ENCODE data around the gene AIMP1.
A peak's percentile ranks its signal among the peaks of the same experiment; 100 is the strongest.

The AIMP1 gene

GRCh38 chr4:106315968-106316772, at the start of gene AIMP1, which contains the start of gene TBCK:
Gene AIMP1 (plus strand): TSS chr4:106316550. CDS start chr4:106325010, 8,460 bp downstream.
Gene TBCK (minus strand): TSS chr4:106316209. CDS start chr4:106308960, 7,249 bp downstream.
- DNase-seq (ENCODE audit: low read depth), result peak; percentile 83

GRCh38 chr4:106268786-106269185, 47.6 kb upstream of the AIMP1 start:
- no peak for DNase-seq (ENCODE audit: low read depth)

GRCh38 chr4:106269711-106270110, 46.6 kb upstream of the AIMP1 start:
- no peak for DNase-seq (ENCODE audit: low read depth)

GRCh38 chr4:106270736-106271135, 45.6 kb upstream of the AIMP1 start:
- DNase-seq (ENCODE audit: low read depth), result no peak

GRCh38 chr4:106273831-106274230, 42.5 kb upstream of the AIMP1 start:
- DNase-seq (ENCODE audit: low read depth), result peak; percentile 15

- no peak for DNase-seq (ENCODE audit: low read depth)
Observed at GRCh38 chr4:106277140-106277675, 39.1 kb upstream of the AIMP1 start.

DNA sequence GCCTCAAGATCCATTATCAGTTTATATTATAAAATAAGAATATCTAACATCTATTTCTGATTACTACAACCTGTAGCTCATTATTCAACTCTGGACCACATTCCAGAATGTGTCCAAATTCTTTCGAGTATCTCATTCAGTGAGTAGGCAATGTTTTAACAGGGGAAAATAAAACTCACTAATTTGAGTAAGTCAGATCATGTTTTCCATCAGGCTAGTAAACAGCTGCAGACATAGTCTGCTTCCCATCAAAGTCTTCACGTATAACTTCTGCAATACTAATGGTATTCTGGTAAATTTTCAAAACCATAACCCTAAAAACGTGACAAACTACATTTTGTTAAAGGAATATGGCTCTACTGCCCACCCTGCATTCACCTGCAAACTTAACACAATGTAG, 32.1 kb upstream of the AIMP1 start:
- DNase-seq (ENCODE audit: low read depth), result no peak

- no peak for DNase-seq (ENCODE audit: low read depth)
Observed at GRCh38 chr4:106286611-106287010, 29.7 kb upstream of the AIMP1 start.

DNA sequence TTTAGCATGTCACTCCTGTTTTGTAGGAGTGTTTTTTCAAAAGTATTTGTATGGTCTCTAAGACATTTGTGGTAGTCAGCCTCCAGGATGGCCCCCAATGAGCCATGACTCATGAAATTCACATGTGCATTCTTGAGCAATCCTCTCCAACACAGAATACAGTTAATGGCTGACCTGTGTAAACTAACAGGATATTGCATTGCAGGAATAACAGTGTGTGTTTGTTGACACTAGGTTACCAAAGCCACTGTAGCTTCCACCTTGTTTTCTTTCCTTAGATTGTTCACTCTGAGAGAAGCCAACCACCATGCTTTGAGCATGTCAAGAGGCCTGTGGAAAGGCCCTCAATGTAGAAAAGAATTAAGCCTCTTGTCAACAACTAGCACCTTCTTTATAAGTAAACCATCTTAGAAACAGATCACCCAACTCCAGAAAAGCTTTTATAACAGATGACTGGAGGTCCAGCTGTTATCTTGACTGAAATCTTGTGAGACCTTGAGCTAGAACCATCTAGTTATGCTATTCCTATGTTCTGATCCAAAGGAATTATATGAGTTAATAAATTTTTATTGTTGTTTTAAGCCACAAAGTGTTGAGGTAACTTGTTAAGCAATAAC, 28.9 kb upstream of the AIMP1 start:
- peak; percentile 76 for DNase-seq (ENCODE audit: low read depth)

GRCh38 chr4:106289737-106290136, 26.6 kb upstream of the AIMP1 start:
- no peak for DNase-seq (ENCODE audit: low read depth)

DNA sequence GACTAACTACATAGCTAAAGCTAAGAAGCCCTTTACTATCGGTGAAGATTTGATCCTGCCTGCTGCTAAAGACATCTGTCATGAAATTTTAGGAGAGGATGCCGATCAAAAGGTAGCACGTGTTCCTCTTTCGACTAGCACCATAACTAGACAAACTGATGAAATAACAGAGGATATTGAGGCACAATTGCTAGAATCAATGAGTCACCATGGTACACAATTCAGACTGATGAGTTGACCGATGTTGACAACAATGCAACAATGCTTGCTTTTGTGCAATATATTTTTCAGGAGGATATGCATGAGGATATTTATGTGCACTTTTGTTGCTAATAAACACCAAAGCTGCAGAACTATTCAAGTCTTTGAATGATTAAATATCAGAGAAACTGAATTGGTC, 24.7 kb upstream of the AIMP1 start:
- no peak for DNase-seq (ENCODE audit: low read depth)

- no peak for DNase-seq (ENCODE audit: low read depth)
Observed at GRCh38 chr4:106294062-106294461, 22.3 kb upstream of the AIMP1 start.

DNA sequence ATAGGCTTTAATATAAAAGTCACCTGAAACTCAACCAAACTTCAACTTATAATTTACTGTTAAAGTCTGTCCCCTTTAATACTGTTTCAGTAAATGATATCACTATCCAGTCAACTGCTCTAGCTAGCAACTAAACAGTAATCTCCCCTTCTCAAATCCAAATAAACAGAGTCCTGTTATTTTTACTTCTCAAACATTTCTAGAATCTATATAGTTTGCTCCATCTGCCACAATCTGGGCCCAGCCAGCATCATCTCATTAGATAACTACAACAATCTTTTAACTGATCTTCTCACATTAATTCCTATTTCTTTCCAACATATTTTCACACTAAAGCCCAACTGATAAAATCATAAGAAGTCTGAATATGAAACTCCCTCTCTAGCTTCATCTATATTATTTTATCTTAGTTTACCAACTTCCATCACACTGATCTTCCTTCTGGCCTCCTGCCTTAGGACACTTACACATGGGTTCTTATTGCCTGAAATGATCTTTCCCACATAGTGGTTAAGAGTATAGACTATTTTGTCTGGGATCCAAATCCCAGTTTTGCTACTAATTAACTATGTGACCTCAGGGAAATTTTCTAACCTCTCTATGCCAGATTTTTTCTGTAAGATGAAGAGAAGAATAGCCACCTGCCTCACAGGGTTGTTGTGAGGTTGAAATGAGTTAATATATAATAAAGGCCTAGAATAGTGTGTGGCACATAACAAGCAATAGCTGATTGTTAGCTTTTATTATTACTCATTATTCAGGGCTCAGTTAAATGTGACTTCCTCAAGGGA, 18.9 kb upstream of the AIMP1 start:
- no peak for DNase-seq (ENCODE audit: low read depth)

DNA sequence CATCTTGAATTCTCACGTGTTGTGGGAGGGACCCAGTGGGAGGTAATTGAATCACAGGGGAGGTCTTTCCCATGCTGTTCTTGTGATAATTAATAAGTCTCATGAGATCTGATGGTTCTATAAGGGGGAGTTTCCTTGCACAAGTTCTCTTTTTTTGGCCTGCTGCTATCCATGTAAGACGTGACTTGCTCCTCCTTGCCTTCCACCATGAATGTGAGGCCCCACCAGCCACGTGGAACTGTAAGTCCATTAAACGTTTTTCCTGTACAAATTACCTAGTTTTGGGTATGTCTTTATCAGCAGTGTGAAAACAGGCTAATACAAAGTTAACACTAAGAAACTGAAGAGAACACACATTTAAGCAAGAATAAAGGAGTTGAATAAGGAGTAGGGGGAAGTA, 16.4 kb upstream of the AIMP1 start:
- DNase-seq (ENCODE audit: low read depth), result no peak

- no peak for DNase-seq (ENCODE audit: low read depth)
Observed at GRCh38 chr4:106301393-106302061, 14.8 kb upstream of the AIMP1 start.

- no peak for DNase-seq (ENCODE audit: low read depth)
Observed at GRCh38 chr4:106302062-106302438, 14.3 kb upstream of the AIMP1 start.

GRCh38 chr4:106303548-106304281, 12.6 kb upstream of the AIMP1 start:
- DNase-seq (ENCODE audit: low read depth), result no peak

GRCh38 chr4:106304632-106305031, 11.7 kb upstream of the AIMP1 start:
- DNase-seq (ENCODE audit: low read depth), result no peak

DNA sequence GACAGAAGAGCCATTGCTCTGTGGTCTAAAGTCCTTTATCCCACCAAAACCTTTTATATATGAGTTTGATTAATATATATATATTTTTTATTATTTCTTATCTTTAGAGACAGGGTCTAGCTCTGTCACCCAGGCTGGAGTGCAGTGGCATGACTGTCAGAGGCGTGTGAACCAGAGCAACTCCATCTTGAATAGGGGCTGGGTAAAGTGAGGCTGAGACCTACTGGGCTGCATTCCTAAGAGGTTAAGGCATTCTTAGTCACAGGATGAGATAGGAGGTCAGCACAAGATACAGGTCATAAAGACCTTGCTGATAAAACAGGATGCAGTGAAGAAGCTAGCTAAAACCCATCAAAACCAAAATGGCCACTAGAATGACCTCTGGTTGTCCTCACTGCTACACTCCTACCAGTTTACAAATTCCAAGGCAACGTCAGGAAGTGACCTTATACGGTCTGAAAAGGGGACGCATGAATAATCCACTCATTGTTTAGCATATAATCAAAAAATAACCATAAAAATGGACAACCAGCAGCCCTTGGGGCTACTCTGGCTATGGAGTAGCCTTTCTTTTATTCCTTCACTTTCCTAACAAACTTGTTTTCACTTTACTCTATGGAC, 10.8 kb upstream of the AIMP1 start:
- DNase-seq (ENCODE audit: low read depth), result no peak

GRCh38 chr4:106306561-106306960, 9.8 kb upstream of the AIMP1 start:
- DNase-seq (ENCODE audit: low read depth), result no peak

- peak; percentile 47 for DNase-seq (ENCODE audit: low read depth)
Observed at GRCh38 chr4:106312377-106312776, 4.0 kb upstream of the AIMP1 start.

All from stromal cell of bone marrow (primary cell).